HepG2 (cell line): ENCODE results near the gene SLC35F3. TPM values are rescaled to one million over a fixed set of nuclear protein-coding genes. Genes with fewer than 3 reads are reported as not detected.
A peak's percentile ranks its signal among the peaks of the same experiment; 100 is the strongest.

Experiments used
- AHR ChIP-seq: IDR thresholded peaks from 2 replicates; pipeline ENCODE4 v1.6.1; 2018; ENCODE audit warnings: missing genetic modification reagents, missing compliant biosample characterization
- ASH2L ChIP-seq: fragments of 300-600, 200-600 bp; sonication (generic); IDR thresholded peaks from 2 replicates; pipeline ENCODE4 v1.7.0; 2017; ENCODE audit warnings: low read depth, mild to moderate bottlenecking, moderate library complexity, mixed read lengths, low read length; ENCODE audit not compliant: insufficient read length
- BRCA1 ChIP-seq: sonication (generic); formaldehyde crosslinking; IDR thresholded peaks from 2 replicates; pipeline ENCODE4 v1.4.0; 2020; ENCODE audit warnings: missing genetic modification reagents
- CHD4 ChIP-seq: fragments of 200-600 bp; sonication (generic); IDR thresholded peaks from 2 replicates; pipeline ENCODE4 v1.7.0; 2017; ENCODE audit warnings: mild to moderate bottlenecking, low read length, borderline replicate concordance
- CSRNP2 ChIP-seq: sonication (generic); formaldehyde crosslinking; conservative IDR thresholded peaks from 2 replicates; pipeline ENCODE4 v1.8.0; 2022; ENCODE audit warnings: low read depth, missing genetic modification reagents
- FOXA3 ChIP-seq: IDR thresholded peaks from 2 replicates; pipeline ENCODE4 v1.6.1; 2016; ENCODE audit warnings: missing genetic modification reagents, missing compliant biosample characterization
- IKZF4 ChIP-seq: sonication (generic); formaldehyde crosslinking; IDR thresholded peaks from 2 replicates; pipeline ENCODE4 v1.5.1; 2020; ENCODE audit warnings: borderline replicate concordance, mild to moderate bottlenecking, low read depth, missing genetic modification reagents; ENCODE audit errors: not compliant biosample characterization
- MAZ ChIP-seq, 2 experiments: sonication (generic) in 1 of 2; formaldehyde crosslinking in 1 of 2; IDR thresholded peaks; 2 replicates each; pipeline versions ENCODE4 v1.5.0 to v1.6.1; 2012 to 2020; ENCODE audit warnings: low read depth in 2 of 2, mild to moderate bottlenecking in 2 of 2, borderline replicate concordance in 1 of 2, improper control_type of control experiment in 1 of 2, low read length in 1 of 2, missing genetic modification reagents in 1 of 2, moderate library complexity in 1 of 2
- MEF2D ChIP-seq: sonication (generic); formaldehyde crosslinking; IDR thresholded peaks from 2 replicates; pipeline ENCODE4 v1.5.1; 2020; ENCODE audit warnings: mild to moderate bottlenecking, missing genetic modification reagents
- NCOA1 ChIP-seq: sonication (generic); formaldehyde crosslinking; IDR thresholded peaks from 2 replicates; pipeline ENCODE4 v1.9.0; 2021; ENCODE audit warnings: missing genetic modification reagents
- NFYC ChIP-seq: IDR thresholded peaks from 2 replicates; pipeline ENCODE4 v1.6.1; 2016; ENCODE audit warnings: missing genetic modification reagents, missing compliant biosample characterization
- PHF5A ChIP-seq: IDR thresholded peaks from one replicate; pipeline ENCODE4 v1.6.1; 2018; ENCODE audit warnings: low read depth, missing genetic modification reagents; ENCODE audit not compliant: unreplicated experiment
- RAD21 ChIP-seq: fragments of 450-650 bp; formaldehyde crosslinking; IDR thresholded peaks from 2 replicates; pipeline ENCODE4 v1.5.0; 2020; ENCODE audit warnings: mild to moderate bottlenecking
- SKIL ChIP-seq: sonication (generic); formaldehyde crosslinking; IDR thresholded peaks from 2 replicates; pipeline ENCODE4 v1.8.0; 2022; ENCODE audit warnings: missing genetic modification reagents, mild to moderate bottlenecking, moderate library complexity, borderline replicate concordance
- TGIF2 ChIP-seq: IDR thresholded peaks from 2 replicates; pipeline ENCODE4 v1.6.1; 2016; ENCODE audit warnings: control low read depth, missing compliant biosample characterization
- XRCC5 ChIP-seq: fragments of 200-400 bp; formaldehyde crosslinking; optimal IDR thresholded peaks from 2 replicates; pipeline ENCODE3; 2017; ENCODE audit warnings: mild to moderate bottlenecking, low read length
- ZBTB38 ChIP-seq: sonication (generic); formaldehyde crosslinking; IDR thresholded peaks from 2 replicates; pipeline ENCODE4 v1.5.1; 2020; ENCODE audit warnings: mild to moderate bottlenecking, missing genetic modification reagents
- ZNF205 ChIP-seq: IDR thresholded peaks from 2 replicates; pipeline ENCODE4 v1.6.1; 2018; ENCODE audit warnings: missing biosample characterization, missing genetic modification reagents
- ZNF235 ChIP-seq: sonication (generic); formaldehyde crosslinking; IDR thresholded peaks from 2 replicates; pipeline ENCODE4 v1.8.1; 2023; ENCODE audit warnings: mild to moderate bottlenecking, missing genetic modification reagents, borderline replicate concordance
- ZNF333 ChIP-seq: sonication (generic); formaldehyde crosslinking; IDR thresholded peaks from 2 replicates; pipeline ENCODE4 v1.4.0; 2020; ENCODE audit warnings: mild to moderate bottlenecking, missing genetic modification reagents, borderline replicate concordance
- ZNF746 ChIP-seq: sonication (generic); formaldehyde crosslinking; IDR thresholded peaks from 2 replicates; pipeline ENCODE4 v1.8.0; 2022; ENCODE audit warnings: mild to moderate bottlenecking, missing genetic modification reagents
- ZNF775 ChIP-seq: sonication (generic); formaldehyde crosslinking; IDR thresholded peaks from 2 replicates; pipeline ENCODE4 v1.4.0; 2020; ENCODE audit warnings: missing genetic modification reagents, mild to moderate bottlenecking, moderate library complexity, borderline replicate concordance
- ZNF788 ChIP-seq: sonication (generic); formaldehyde crosslinking; IDR thresholded peaks from 2 replicates; pipeline ENCODE4 v1.5.0; 2020; ENCODE audit warnings: mild to moderate bottlenecking, missing genetic modification reagents, borderline replicate concordance
- polyA plus RNA-seq, 8 experiments: library from polyadenylated mRNA; depleted of rRNA in 3 of 8; stranded (reverse) in 7 of 8; unstranded in 1 of 8; fragments of >200 nt; fragmentation: Illumina TruSeq in 4 of 8; extraction: Trizol in 4 of 8; gene quantifications; 2 replicates each; pipeline versions ENCODE4 v1.2.1 to v1.2.3, GENCODE V29; 2011 to 2016; ENCODE audit warnings: low read depth in 4 of 8, missing spikeins in 1 of 8, mixed read lengths in 1 of 8; ENCODE audit not compliant: insufficient read depth in 1 of 8
- total RNA-seq, 5 experiments: library from RNA; depleted of rRNA; stranded (reverse); fragments of >200 nt; fragmentation: Illumina TruSeq; extraction: Trizol; gene quantifications; 2 replicates each; pipeline ENCODE4 v1.2.3, GENCODE V29; 2016; ENCODE audit warnings: low read depth in 1 of 5
- TF ChIP-seq, protein P1 (sequence below): sonication (generic); formaldehyde crosslinking; conservative IDR thresholded peaks from 2 replicates; pipeline ENCODE4 v1.8.0; 2022; ENCODE audit warnings: mild to moderate bottlenecking, moderate library complexity, missing genetic modification reagents

Gene SLC35F3
- total and polyA plus RNA-seq, 2 of the 13 experiments (the other 11 are each of a cell fraction or from before 2014, with no cell fraction given), result not detected

DNA sequence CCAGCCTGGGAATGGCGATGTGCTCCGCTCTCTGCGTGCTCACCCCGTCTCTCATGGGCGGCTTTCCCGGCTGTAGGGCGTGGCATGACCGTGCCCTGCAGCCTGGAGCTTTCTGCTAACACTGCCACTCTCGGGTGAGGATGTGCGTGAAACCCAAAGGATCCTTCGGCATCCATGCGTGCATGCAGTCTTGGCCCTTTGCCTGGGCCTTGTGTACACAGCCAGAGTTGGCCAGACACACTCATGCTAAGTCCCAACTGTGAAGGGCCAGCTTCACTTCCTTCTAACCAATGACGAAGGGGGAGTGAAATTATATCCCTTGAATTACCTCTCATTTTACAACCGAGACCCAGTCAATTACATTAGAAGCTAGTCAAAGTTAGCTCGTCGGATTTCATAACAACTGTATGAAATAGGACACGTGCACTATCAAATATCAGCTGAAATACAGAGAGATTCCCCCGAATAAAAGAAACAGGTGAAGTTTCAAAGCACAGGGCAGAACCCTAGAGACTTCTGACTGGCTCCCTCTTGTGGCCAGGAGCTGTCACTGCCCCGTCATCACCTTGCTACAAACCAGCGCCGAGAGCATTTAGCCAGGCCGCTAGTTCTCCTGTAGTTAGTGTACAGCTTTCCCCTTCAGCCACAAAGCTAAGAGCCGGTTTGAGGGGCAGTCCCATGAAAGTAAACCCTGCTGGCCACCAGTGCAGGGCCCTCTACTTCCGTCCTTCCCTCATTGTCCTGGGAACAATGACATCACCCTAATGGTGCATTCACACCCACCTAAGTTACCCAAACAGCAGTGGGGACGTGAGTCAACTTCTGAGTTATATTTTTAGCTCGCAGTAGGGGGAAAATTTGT is 405.4 kb downstream of the SLC35F3 start (continued):
- TF ChIP-seq, protein P1, sequence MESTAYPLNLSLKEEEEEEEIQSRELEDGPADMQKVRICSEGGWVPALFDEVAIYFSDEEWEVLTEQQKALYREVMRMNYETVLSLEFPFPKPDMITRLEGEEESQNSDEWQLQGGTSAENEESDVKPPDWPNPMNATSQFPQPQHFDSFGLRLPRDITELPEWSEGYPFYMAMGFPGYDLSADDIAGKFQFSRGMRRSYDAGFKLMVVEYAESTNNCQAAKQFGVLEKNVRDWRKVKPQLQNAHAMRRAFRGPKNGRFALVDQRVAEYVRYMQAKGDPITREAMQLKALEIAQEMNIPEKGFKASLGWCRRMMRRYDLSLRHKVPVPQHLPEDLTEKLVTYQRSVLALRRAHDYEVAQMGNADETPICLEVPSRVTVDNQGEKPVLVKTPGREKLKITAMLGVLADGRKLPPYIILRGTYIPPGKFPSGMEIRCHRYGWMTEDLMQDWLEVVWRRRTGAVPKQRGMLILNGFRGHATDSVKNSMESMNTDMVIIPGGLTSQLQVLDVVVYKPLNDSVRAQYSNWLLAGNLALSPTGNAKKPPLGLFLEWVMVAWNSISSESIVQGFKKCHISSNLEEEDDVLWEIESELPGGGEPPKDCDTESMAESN (CRISPR knock-in tag), result no peak
- TF ChIP-seq ASH2L (no peak), CHD4 (no peak), ZNF746 (no peak), AHR (CRISPR knock-in tag) (no peak), ZBTB38 (CRISPR knock-in tag) (no peak), FOXA3 (CRISPR knock-in tag) (peak; percentile 38; the same call in 1 of the 2 replicates), PHF5A (no peak), MAZ (IDR thresholded peaks at IDR 0.05; ENCODE audit: borderline replicate concordance, low read depth, low read length) (no peak), MAZ (CRISPR knock-in tag; IDR thresholded peaks at IDR 0.05; ENCODE audit: low read depth) (no peak), RAD21 (CRISPR knock-in tag) (peak; percentile 73), ZNF333 (no peak), ZNF205 (no peak), NCOA1 (CRISPR knock-in tag) (0 out of 2 replicates have a peak, but pooled peaks have one; percentile 15), NFYC (CRISPR knock-in tag) (no peak), ZNF775 (CRISPR knock-in tag) (no peak), ZNF235 (no peak), SKIL (CRISPR knock-in tag) (no peak), TGIF2 (CRISPR knock-in tag) (0 out of 2 replicates have a peak, but pooled peaks have one; percentile 16), MEF2D (CRISPR knock-in tag) (0 out of 2 replicates have a peak, but pooled peaks have one; percentile 34), ZNF788 (0 out of 2 replicates have a peak, but pooled peaks have one; percentile 42), CSRNP2 (CRISPR knock-in tag) (no peak), IKZF4 (no peak), XRCC5 (peak; percentile 60), BRCA1 (no peak)
